GM23248 (cell line): ENCODE data around the gene MMP1.

Source experiments
- EZH2 ChIP-seq: fragments of 200-600 bp; sonication (generic); IDR thresholded peaks from 2 replicates; pipeline ENCODE4 v1.6.1; 2018; ENCODE audit warnings: antibody characterized with exemption, mild to moderate bottlenecking; ENCODE audit not compliant: insufficient read depth, poor library complexity, severe bottlenecking
- EZH2phosphoT487 ChIP-seq: fragments of 200-600 bp; sonication (generic); IDR thresholded peaks from 2 replicates; pipeline ENCODE4 v1.6.1; 2018; ENCODE audit warnings: antibody characterized with exemption, moderate library complexity, mild to moderate bottlenecking, low read depth; ENCODE audit not compliant: insufficient read depth

DNA sequence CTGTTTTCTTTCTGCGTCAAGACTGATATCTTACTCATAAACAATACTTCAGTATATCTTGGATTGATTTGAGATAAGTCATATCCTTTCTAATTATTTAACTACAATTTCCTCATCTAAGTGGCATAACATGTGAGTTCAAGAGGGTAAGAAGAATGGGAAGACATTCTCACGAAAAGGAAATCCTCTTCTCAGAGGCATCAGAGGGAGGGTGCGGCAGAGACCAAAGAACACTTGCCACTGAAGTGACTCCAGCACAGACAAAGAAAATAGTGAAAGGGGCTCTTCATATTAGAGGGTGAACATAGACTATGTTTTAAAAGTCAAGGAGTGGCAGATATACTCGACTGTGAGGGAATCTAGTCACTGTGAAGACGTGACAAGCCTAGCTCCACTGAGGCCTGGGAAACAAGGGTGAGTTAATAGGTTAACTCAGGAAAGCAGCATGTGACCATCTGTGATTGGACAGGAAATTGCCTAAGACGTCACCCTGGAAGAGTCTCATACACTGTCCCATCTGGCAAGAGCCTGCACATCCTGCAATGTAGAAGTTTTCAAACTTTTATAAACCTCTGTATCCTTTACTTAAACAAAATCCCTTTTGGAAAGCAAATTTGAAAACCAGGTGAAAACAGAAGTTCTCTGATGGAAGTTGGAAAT, 1.9 kb upstream of the MMP1 start:
- TF ChIP-seq EZH2 = no peak
- no peak for TF ChIP-seq EZH2phosphoT487
